ENCODE measurements around the gene SELP. TPM values are rescaled to one million over a fixed set of nuclear protein-coding genes. Genes with fewer than 3 reads are reported as not detected.

SELP gene
- total and polyA plus RNA-seq, 2 of the 13 experiments (the other 11 are each of a cell fraction or from before 2014, with no cell fraction given) = 0.11 TPM; not detected in 1

DNA sequence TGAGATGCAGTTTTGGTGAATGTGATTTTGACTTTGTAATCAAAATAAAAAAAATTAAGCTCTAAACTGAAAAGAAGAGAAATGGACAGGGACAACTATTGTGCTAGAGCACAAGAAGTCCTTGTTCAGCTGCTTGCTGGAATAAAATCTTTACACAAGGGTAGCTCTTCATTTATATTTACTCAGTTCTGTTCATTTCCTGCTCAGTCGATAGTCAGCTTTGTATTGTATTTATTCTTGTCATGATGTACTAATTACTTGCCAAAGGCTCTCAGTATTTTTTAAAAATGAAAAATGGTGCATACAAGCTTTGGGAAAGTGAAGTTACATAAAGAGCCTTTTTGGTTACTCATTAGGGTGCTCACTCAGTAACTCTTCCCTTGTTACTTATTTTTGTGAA is 61.4 kb downstream of the SELP start (continued):
- peak; percentile 21; the same call in 1 of the 2 replicates for TF ChIP-seq TFAP4 (IDR thresholded peaks at IDR 0.05; ENCODE audit: borderline replicate concordance, low read depth)
- TF ChIP-seq, protein P1, sequence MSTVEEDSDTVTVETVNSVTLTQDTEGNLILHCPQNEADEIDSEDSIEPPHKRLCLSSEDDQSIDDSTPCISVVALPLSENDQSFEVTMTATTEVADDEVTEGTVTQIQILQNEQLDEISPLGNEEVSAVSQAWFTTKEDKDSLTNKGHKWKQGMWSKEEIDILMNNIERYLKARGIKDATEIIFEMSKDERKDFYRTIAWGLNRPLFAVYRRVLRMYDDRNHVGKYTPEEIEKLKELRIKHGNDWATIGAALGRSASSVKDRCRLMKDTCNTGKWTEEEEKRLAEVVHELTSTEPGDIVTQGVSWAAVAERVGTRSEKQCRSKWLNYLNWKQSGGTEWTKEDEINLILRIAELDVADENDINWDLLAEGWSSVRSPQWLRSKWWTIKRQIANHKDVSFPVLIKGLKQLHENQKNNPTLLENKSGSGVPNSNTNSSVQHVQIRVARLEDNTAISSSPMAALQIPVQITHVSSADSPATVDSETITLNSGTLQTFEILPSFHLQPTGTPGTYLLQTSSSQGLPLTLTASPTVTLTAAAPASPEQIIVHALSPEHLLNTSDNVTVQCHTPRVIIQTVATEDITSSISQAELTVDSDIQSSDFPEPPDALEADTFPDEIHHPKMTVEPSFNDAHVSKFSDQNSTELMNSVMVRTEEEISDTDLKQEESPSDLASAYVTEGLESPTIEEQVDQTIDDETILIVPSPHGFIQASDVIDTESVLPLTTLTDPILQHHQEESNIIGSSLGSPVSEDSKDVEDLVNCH (CRISPR knock-in tag; IDR thresholded peaks at IDR 0.05) = no peak
- no peak for TF ChIP-seq SOX13 (IDR thresholded peaks at IDR 0.05)
- peak in 1 of 2 experiments; percentile 81; a peak in 2 of 4 replicates for TF ChIP-seq SOX13 (CRISPR knock-in tag; conservative IDR thresholded peaks at IDR 0.05 in 1 of 2, IDR thresholded peaks at IDR 0.05 in 1 of 2)
- TF ChIP-seq FOXJ3 (CRISPR knock-in tag; IDR thresholded peaks at IDR 0.05; ENCODE audit: borderline replicate concordance) = peak; percentile 18; the same call in 1 of the 2 replicates
- no peak for TF ChIP-seq KLF16 (CRISPR knock-in tag; IDR thresholded peaks at IDR 0.05)
- TF ChIP-seq SOX5 (CRISPR knock-in tag; IDR thresholded peaks at IDR 0.05; ENCODE audit: borderline replicate concordance) = peak; percentile 81; the same call in 1 of the 2 replicates
- TF ChIP-seq FOXP1 (IDR thresholded peaks at IDR 0.05) = no peak
- peak; percentile 30; the same call in 1 of the 2 replicates for TF ChIP-seq FOXP1 (CRISPR knock-in tag; IDR thresholded peaks at IDR 0.05)
- TF ChIP-seq, protein P2, sequence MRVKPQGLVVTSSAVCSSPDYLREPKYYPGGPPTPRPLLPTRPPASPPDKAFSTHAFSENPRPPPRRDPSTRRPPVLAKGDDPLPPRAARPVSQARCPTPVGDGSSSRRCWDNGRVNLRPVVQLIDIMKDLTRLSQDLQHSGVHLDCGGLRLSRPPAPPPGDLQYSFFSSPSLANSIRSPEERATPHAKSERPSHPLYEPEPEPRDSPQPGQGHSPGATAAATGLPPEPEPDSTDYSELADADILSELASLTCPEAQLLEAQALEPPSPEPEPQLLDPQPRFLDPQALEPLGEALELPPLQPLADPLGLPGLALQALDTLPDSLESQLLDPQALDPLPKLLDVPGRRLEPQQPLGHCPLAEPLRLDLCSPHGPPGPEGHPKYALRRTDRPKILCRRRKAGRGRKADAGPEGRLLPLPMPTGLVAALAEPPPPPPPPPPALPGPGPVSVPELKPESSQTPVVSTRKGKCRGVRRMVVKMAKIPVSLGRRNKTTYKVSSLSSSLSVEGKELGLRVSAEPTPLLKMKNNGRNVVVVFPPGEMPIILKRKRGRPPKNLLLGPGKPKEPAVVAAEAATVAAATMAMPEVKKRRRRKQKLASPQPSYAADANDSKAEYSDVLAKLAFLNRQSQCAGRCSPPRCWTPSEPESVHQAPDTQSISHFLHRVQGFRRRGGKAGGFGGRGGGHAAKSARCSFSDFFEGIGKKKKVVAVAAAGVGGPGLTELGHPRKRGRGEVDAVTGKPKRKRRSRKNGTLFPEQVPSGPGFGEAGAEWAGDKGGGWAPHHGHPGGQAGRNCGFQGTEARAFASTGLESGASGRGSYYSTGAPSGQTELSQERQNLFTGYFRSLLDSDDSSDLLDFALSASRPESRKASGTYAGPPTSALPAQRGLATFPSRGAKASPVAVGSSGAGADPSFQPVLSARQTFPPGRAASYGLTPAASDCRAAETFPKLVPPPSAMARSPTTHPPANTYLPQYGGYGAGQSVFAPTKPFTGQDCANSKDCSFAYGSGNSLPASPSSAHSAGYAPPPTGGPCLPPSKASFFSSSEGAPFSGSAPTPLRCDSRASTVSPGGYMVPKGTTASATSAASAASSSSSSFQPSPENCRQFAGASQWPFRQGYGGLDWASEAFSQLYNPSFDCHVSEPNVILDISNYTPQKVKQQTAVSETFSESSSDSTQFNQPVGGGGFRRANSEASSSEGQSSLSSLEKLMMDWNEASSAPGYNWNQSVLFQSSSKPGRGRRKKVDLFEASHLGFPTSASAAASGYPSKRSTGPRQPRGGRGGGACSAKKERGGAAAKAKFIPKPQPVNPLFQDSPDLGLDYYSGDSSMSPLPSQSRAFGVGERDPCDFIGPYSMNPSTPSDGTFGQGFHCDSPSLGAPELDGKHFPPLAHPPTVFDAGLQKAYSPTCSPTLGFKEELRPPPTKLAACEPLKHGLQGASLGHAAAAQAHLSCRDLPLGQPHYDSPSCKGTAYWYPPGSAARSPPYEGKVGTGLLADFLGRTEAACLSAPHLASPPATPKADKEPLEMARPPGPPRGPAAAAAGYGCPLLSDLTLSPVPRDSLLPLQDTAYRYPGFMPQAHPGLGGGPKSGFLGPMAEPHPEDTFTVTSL (CRISPR knock-in tag; IDR thresholded peaks at IDR 0.05; ENCODE audit: borderline replicate concordance) = peak; percentile 85; the same call in 1 of the 2 replicates
- TF ChIP-seq ETV5 (CRISPR knock-in tag; IDR thresholded peaks at IDR 0.05; ENCODE audit: borderline replicate concordance) = peak; percentile 60; the same call in 1 of the 2 replicates
- TF ChIP-seq ZNF710 (CRISPR knock-in tag; IDR thresholded peaks at IDR 0.05; ENCODE audit: borderline replicate concordance) = 0 out of 2 replicates have a peak, but pooled peaks have one; percentile 44
- peak; percentile 62 for TF ChIP-seq SAP130 (CRISPR knock-in tag; IDR thresholded peaks at IDR 0.05; ENCODE audit: low read depth)
- TF ChIP-seq ZNF816 (CRISPR knock-in tag; IDR thresholded peaks at IDR 0.05; ENCODE audit: borderline replicate concordance) = no peak
- TF ChIP-seq, protein P3, sequence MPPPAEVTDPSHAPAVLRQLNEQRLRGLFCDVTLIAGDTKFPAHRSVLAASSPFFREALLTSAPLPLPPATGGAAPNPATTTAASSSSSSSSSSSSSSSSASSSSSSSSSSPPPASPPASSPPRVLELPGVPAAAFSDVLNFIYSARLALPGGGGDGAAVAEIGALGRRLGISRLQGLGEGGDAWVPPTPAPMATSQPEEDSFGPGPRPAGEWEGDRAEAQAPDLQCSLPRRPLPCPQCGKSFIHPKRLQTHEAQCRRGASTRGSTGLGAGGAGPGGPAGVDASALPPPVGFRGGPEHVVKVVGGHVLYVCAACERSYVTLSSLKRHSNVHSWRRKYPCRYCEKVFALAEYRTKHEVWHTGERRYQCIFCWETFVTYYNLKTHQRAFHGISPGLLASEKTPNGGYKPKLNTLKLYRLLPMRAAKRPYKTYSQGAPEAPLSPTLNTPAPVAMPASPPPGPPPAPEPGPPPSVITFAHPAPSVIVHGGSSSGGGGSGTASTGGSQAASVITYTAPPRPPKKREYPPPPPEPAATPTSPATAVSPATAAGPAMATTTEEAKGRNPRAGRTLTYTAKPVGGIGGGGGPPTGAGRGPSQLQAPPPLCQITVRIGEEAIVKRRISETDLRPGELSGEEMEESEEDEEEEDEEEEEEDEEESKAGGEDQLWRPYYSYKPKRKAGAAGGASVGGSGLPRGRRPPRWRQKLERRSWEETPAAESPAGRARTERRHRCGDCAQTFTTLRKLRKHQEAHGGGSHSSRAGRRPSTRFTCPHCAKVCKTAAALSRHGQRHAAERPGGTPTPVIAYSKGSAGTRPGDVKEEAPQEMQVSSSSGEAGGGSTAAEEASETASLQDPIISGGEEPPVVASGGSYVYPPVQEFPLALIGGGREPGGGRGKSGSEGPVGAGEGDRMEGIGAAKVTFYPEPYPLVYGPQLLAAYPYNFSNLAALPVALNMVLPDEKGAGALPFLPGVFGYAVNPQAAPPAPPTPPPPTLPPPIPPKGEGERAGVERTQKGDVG (CRISPR knock-in tag; IDR thresholded peaks at IDR 0.05; ENCODE audit: borderline replicate concordance) = no peak

Measured in HepG2 (cell line).